Measurements from ENCODE around the gene SMAP1. TPM values are rescaled to one million over a fixed set of nuclear protein-coding genes. Genes with fewer than 3 reads are reported as not detected.

Gene SMAP1
- total RNA-seq, 6 experiments from 2014 or later = 11.4 to 24.4 (median 21.5) TPM

- no peaks in the 10 kb centered on the region for H3K36me3 Mint-ChIP-seq (ENCODE audit: low read depth)
- no peak overlapping the region for H3K4me3 Mint-ChIP-seq
- DNase-seq = no peak
- TF ChIP-seq CTCF (IDR thresholded peaks at IDR 0.05) = no peak
- H3K9me3 Mint-ChIP-seq = no peaks in the 10 kb centered on the region
- no peaks in the 10 kb centered on the region for H3K27me3 Mint-ChIP-seq (ENCODE audit: insufficient read depth)
- peaks cover 14% of the 10 kb centered on the region for H3K4me1 Mint-ChIP-seq (ENCODE audit: low read depth)
- no peak overlapping the region for H3K27ac Mint-ChIP-seq
Measured at GRCh38 chr6:70707893-70708292, 40.2 kb downstream of the SMAP1 start.

- TF ChIP-seq CTCF (IDR thresholded peaks at IDR 0.05) = no peak
- no peaks in the 10 kb centered on the region for H3K27me3 Mint-ChIP-seq (ENCODE audit: insufficient read depth)
- H3K9me3 Mint-ChIP-seq = no peaks in the 10 kb centered on the region
- DNase-seq = no peak
- H3K36me3 Mint-ChIP-seq (ENCODE audit: low read depth) = no peaks in the 10 kb centered on the region
- no peak overlapping the region for H3K4me3 Mint-ChIP-seq
- peaks cover 14% of the 10 kb centered on the region for H3K4me1 Mint-ChIP-seq (ENCODE audit: low read depth)
- H3K27ac Mint-ChIP-seq = no peak overlapping the region
Measured at GRCh38 chr6:70708448-70708847, 40.8 kb downstream of the SMAP1 start.

- Mint-ChIP-seq H3K36me3 (ENCODE audit: low read depth) (peaks cover 6% of the 10 kb centered on the region), H3K4me1 (ENCODE audit: low read depth) (peaks cover 14% of the 10 kb centered on the region), H3K9me3 (no peaks in the 10 kb centered on the region; the same call in 1 of the 2 replicates), H3K27ac (no peak overlapping the region), H3K27me3 (ENCODE audit: insufficient read depth) (no peaks in the 10 kb centered on the region; the same call in 1 of the 2 replicates), H3K4me3 (no peak overlapping the region)
- TF ChIP-seq CTCF (IDR thresholded peaks at IDR 0.05) = no peak
- peak; percentile 37 for DNase-seq
Measured at GRCh38 chr6:70709826-70710225, 42.1 kb downstream of the SMAP1 start.

- no peaks in the 10 kb centered on the region; the same call in 1 of the 2 replicates for H3K9me3 Mint-ChIP-seq
- peaks cover 6% of the 10 kb centered on the region for H3K36me3 Mint-ChIP-seq (ENCODE audit: low read depth)
- H3K4me1 Mint-ChIP-seq (ENCODE audit: low read depth) = peaks cover 2% of the 10 kb centered on the region
- H3K27me3 Mint-ChIP-seq (ENCODE audit: insufficient read depth) = no peaks in the 10 kb centered on the region; the same call in 1 of the 2 replicates
- no peak for DNase-seq
- TF ChIP-seq CTCF (IDR thresholded peaks at IDR 0.05) = no peak
- H3K4me3 Mint-ChIP-seq = no peak overlapping the region
- H3K27ac Mint-ChIP-seq = no peak overlapping the region
Measured at GRCh38 chr6:70714716-70715257, 47.1 kb downstream of the SMAP1 start.

GRCh38 chr6:70717038-70717801 lies 49.5 kb downstream of the SMAP1 start:
- no peak overlapping the region for H3K4me3 Mint-ChIP-seq
- DNase-seq = no peak
- H3K9me3 Mint-ChIP-seq = no peaks in the 10 kb centered on the region; the same call in 1 of the 2 replicates

More at GRCh38 chr6:70717038-70717801, 49.5 kb downstream of the SMAP1 start:
- Mint-ChIP-seq H3K36me3 (ENCODE audit: low read depth) (peaks cover 6% of the 10 kb centered on the region), H3K27ac (no peak overlapping the region), H3K27me3 (ENCODE audit: insufficient read depth) (no peaks in the 10 kb centered on the region; the same call in 1 of the 2 replicates), H3K4me1 (ENCODE audit: low read depth) (no peaks in the 10 kb centered on the region)
- TF ChIP-seq CTCF (IDR thresholded peaks at IDR 0.05) = no peak
